MM.1S (cell line): Measurements from ENCODE around the gene KCNJ6.

ENCODE experiments used
- DNase-seq: peaks from one replicate; pipeline ENCODE4 v3.0.0-alpha.2; 2015
- H2AFZ ChIP-seq: fragments of 300-600 bp; sonication (generic); 2 replicates; pipeline ENCODE4 v1.6.0; 2016; ENCODE audit warnings: antibody characterized with exemption, low read length
- H3F3A ChIP-seq: fragments of 300-600 bp; sonication (generic); 2 replicates; pipeline ENCODE4 v1.6.1; 2016; ENCODE audit warnings: mild to moderate bottlenecking, antibody characterized with exemption, low read length, moderate library complexity, mixed read lengths; ENCODE audit not compliant: insufficient read depth
- H3K27ac ChIP-seq: fragments of 300-600 bp; sonication (generic); 2 replicates; pipeline ENCODE4 v1.5.1; 2016; ENCODE audit warnings: mild to moderate bottlenecking, low read length
- H3K27me3 ChIP-seq: fragments of 300-600 bp; sonication (generic); replicated peaks from 2 replicates; pipeline ENCODE4 v1.6.0; 2016; ENCODE audit warnings: low read length; ENCODE audit not compliant: insufficient read depth
- H3K36me3 ChIP-seq: fragments of 300-600 bp; sonication (generic); replicated peaks from 2 replicates; pipeline ENCODE4 v1.6.1; 2016; ENCODE audit warnings: mild to moderate bottlenecking, low read length, mixed read lengths; ENCODE audit not compliant: insufficient read depth
- H3K4me1 ChIP-seq: fragments of 300-600 bp; sonication (generic); 2 replicates; pipeline ENCODE4 v1.6.1; 2016; ENCODE audit warnings: low read length, mixed read lengths
- H3K4me2 ChIP-seq: fragments of 300-600 bp; sonication (generic); 2 replicates; pipeline ENCODE4 v1.6.0; 2016; ENCODE audit warnings: low read depth, low read length
- H3K4me3 ChIP-seq: fragments of 300-600 bp; sonication (generic); 2 replicates; pipeline ENCODE4 v1.5.1; 2016; ENCODE audit warnings: low read length, mixed read lengths
- H3K79me2 ChIP-seq: fragments of 300-600 bp; sonication (generic); 2 replicates; pipeline ENCODE4 v1.6.1; 2016; ENCODE audit warnings: mixed run types, low read length, mixed read lengths
- H3K9ac ChIP-seq: fragments of 300-600 bp; sonication (generic); 2 replicates; pipeline ENCODE4 v1.6.1; 2016; ENCODE audit warnings: low read length, mixed read lengths
- H3K9me2 ChIP-seq: fragments of 300-600 bp; sonication (generic); replicated peaks from 2 replicates; pipeline ENCODE4 v1.6.1; 2016; ENCODE audit warnings: mild to moderate bottlenecking, low read length, mixed read lengths; ENCODE audit not compliant: insufficient read depth
- H3K9me3 ChIP-seq: fragments of 300-600 bp; sonication (generic); replicated peaks from 2 replicates; pipeline ENCODE4 v1.6.1; 2016; ENCODE audit warnings: mild to moderate bottlenecking, low read length, mixed read lengths; ENCODE audit not compliant: insufficient read depth
- H4K20me1 ChIP-seq: fragments of 300-600 bp; sonication (generic); 2 replicates; pipeline ENCODE4 v1.6.1; 2016; ENCODE audit warnings: mild to moderate bottlenecking, low read length, moderate library complexity, mixed read lengths; ENCODE audit not compliant: insufficient read depth
- CTCF ChIP-seq: fragments of 300-600 bp; sonication (generic); IDR thresholded peaks from 2 replicates; pipeline ENCODE4 v1.5.1; 2016; ENCODE audit warnings: antibody characterized with exemption, low read length, mixed read lengths
- EZH2 ChIP-seq: fragments of 300-600 bp; sonication (generic); optimal IDR thresholded peaks from 2 replicates; pipeline ENCODE3; 2017; ENCODE audit warnings: low read depth, mild to moderate bottlenecking, antibody characterized with exemption, low read length, mixed read lengths
- EZH2phosphoT487 ChIP-seq: fragments of 300-600 bp; sonication (generic); IDR thresholded peaks from 2 replicates; pipeline ENCODE4 v1.6.1; 2018; ENCODE audit warnings: antibody characterized with exemption, low read length

KCNJ6 gene

GRCh38 chr21:37684547-37684946 is 231.7 kb downstream of the KCNJ6 start:
- Histone ChIP-seq H3K36me3 (no peaks in the 10 kb centered on the region), H3K27me3 (no peaks in the 10 kb centered on the region), H3K9ac (no peak overlapping the region), H3K4me3 (no peak overlapping the region), H3K9me3 (no peaks in the 10 kb centered on the region), H3K4me2 (no peak overlapping the region), H3K27ac (no peak overlapping the region), H3F3A (no peaks in the 10 kb centered on the region), H3K9me2 (no peaks in the 10 kb centered on the region), H3K4me1 (no peaks in the 10 kb centered on the region), H3K79me2 (no peaks in the 10 kb centered on the region), H2AFZ (no peak overlapping the region), H4K20me1 (no peaks in the 10 kb centered on the region)
- no peak for TF ChIP-seq EZH2phosphoT487
- no peak for TF ChIP-seq EZH2
- no peak for TF ChIP-seq CTCF
- no peak for DNase-seq

GRCh38 chr21:37684115-37684493 is 232.2 kb downstream of the KCNJ6 start:
- TF ChIP-seq EZH2 (no peak), CTCF (no peak), EZH2phosphoT487 (no peak)
- Histone ChIP-seq H3K9me2 (no peaks in the 10 kb centered on the region), H3K27me3 (no peaks in the 10 kb centered on the region), H3K9ac (no peak overlapping the region), H2AFZ (no peak overlapping the region), H3K27ac (no peak overlapping the region), H3K9me3 (no peaks in the 10 kb centered on the region), H3K79me2 (no peaks in the 10 kb centered on the region), H3K4me2 (no peak overlapping the region), H3K4me1 (no peaks in the 10 kb centered on the region), H3K36me3 (no peaks in the 10 kb centered on the region), H3F3A (no peaks in the 10 kb centered on the region), H4K20me1 (no peaks in the 10 kb centered on the region), H3K4me3 (no peak overlapping the region)
- no peak for DNase-seq

- TF ChIP-seq EZH2phosphoT487 = no peak
- TF ChIP-seq CTCF = no peak
- no peak for TF ChIP-seq EZH2
- Histone ChIP-seq H3K9me2 (no peaks in the 10 kb centered on the region), H3K9me3 (no peaks in the 10 kb centered on the region), H3F3A (no peaks in the 10 kb centered on the region), H3K79me2 (no peaks in the 10 kb centered on the region), H3K9ac (no peak overlapping the region), H3K36me3 (no peaks in the 10 kb centered on the region), H3K27ac (no peak overlapping the region), H3K27me3 (no peaks in the 10 kb centered on the region), H4K20me1 (no peaks in the 10 kb centered on the region), H3K4me1 (no peaks in the 10 kb centered on the region), H3K4me2 (no peak overlapping the region), H2AFZ (no peak overlapping the region), H3K4me3 (no peak overlapping the region)
- no peak for DNase-seq
Observed at GRCh38 chr21:37683396-37684114, 232.7 kb downstream of the KCNJ6 start.
